ENCODE measurements around the gene POMP. TPM values are rescaled to one million over a fixed set of nuclear protein-coding genes. Genes with fewer than 3 reads are reported as not detected.

The POMP gene
- total RNA-seq, 4 donors from 2014 or later: 42.7 to 83.3 (median 55.4) TPM

GRCh38 chr13:28658539-28658795 is 463 bp upstream of the POMP start:
- WGBS: 1% methylated on average over 8 of the region's 8 CpGs
- Histone ChIP-seq H3K4me3 (peak overlapping the region; percentile 69 to 97 (median 80)), H3K36me3 (peaks cover 11 to 26% (median 13%) of the 10 kb centered on the region in 4 donors), H3K9me3 (no peaks in the 10 kb centered on the region), H3K4me1 (peaks cover 39 to 61% (median 47%) of the 10 kb centered on the region in 4 donors), H3K27ac (replicated peaks in 1 of 4) (peak overlapping the region; percentile 89 to 94 (median 92)), H3K27me3 (no peaks in the 10 kb centered on the region)
- TF ChIP-seq POLR2AphosphoS5 (IDR thresholded peaks at IDR 0.05) (no peak), CTCF (IDR thresholded peaks at IDR 0.05) (no peak), POLR2A (IDR thresholded peaks at IDR 0.05; ENCODE audit: low read depth) (no peak), EP300 (IDR thresholded peaks at IDR 0.05) (no peak)
- intact Hi-C loops (cut with DNase I): loop anchor here (2.0 kb wide), 1 partner anchor 60 kb away; the partner anchor contains the start of gene SLC46A3
- no peak for DNase-seq (ENCODE audit: extremely low spot score)

GRCh38 chr13:28659621-28659970 is 666 bp downstream of the POMP start:
- peaks cover 39 to 61% (median 47%) of the 10 kb centered on the region in 4 donors for H3K4me1 ChIP-seq
- H3K9me3 ChIP-seq: no peaks in the 10 kb centered on the region
- WGBS: 13% methylated on average over 4 of the region's 4 CpGs
- no peak for TF ChIP-seq POLR2AphosphoS5 (IDR thresholded peaks at IDR 0.05)
- TF ChIP-seq CTCF (IDR thresholded peaks at IDR 0.05): no peak
- TF ChIP-seq EP300 (IDR thresholded peaks at IDR 0.05): no peak
- no peak for TF ChIP-seq POLR2A (IDR thresholded peaks at IDR 0.05; ENCODE audit: low read depth)
- peak overlapping the region; percentile 69 to 97 (median 80) for H3K4me3 ChIP-seq
- peak overlapping the region; percentile 89 to 94 (median 92) for H3K27ac ChIP-seq (replicated peaks in 1 of 4)
- H3K36me3 ChIP-seq: peaks cover 15 to 38% (median 24%) of the 10 kb centered on the region in 4 donors
- intact Hi-C loops (cut with DNase I): loop anchor here (2.0 kb wide), 1 partner anchor 59 kb away; the partner anchor contains the start of gene SLC46A3
- no peaks in the 10 kb centered on the region for H3K27me3 ChIP-seq
- DNase-seq (ENCODE audit: extremely low spot score): no peak

GRCh38 chr13:28666897-28667488 is 8.1 kb downstream of the POMP start:
- intact Hi-C loops (cut with DNase I): no loop called here
- DNase-seq (ENCODE audit: extremely low spot score): no peak
- no peak overlapping the region for H3K27ac ChIP-seq (replicated peaks in 1 of 4)
- H3K36me3 ChIP-seq: peaks cover 59 to 99% (median 94%) of the 10 kb centered on the region in 4 donors
- no peak overlapping the region for H3K4me3 ChIP-seq
- TF ChIP-seq EP300 (IDR thresholded peaks at IDR 0.05) (no peak), POLR2A (IDR thresholded peaks at IDR 0.05; ENCODE audit: low read depth) (no peak)
- H3K9me3 ChIP-seq: no peaks in the 10 kb centered on the region
- H3K4me1 ChIP-seq: peaks cover 3 to 8% (median 4%) of the 10 kb centered on the region in 4 donors
- H3K27me3 ChIP-seq: no peaks in the 10 kb centered on the region
- 95% methylated on average over 9 of the region's 9 CpGs for WGBS

GRCh38 chr13:28671126-28671792 is 12.3 kb downstream of the POMP start:
- no peak for DNase-seq (ENCODE audit: extremely low spot score)
- intact Hi-C loops (cut with DNase I): no loop called here
- Histone ChIP-seq H3K27me3 (no peaks in the 10 kb centered on the region), H3K27ac (replicated peaks in 1 of 4) (no peak overlapping the region), H3K4me3 (no peak overlapping the region), H3K9me3 (no peaks in the 10 kb centered on the region), H3K4me1 (no peaks in the 10 kb centered on the region), H3K36me3 (peaks cover 62 to 100% (median 95%) of the 10 kb centered on the region in 4 donors)
- TF ChIP-seq POLR2A (IDR thresholded peaks at IDR 0.05; ENCODE audit: low read depth): no peak
- no peak for TF ChIP-seq POLR2AphosphoS5 (IDR thresholded peaks at IDR 0.05)
- TF ChIP-seq CTCF (IDR thresholded peaks at IDR 0.05): no peak
- TF ChIP-seq EP300 (IDR thresholded peaks at IDR 0.05): no peak

- intact Hi-C loops (cut with DNase I): loop anchor here (5.0 kb wide), 1 partner anchor 118 kb away; no protein-coding TSS in a partner anchor
- H3K36me3 ChIP-seq: peaks cover 23 to 71% (median 46%) of the 10 kb centered on the region in 4 donors
- no peak overlapping the region for H3K27ac ChIP-seq (replicated peaks in 1 of 4)
- no peaks in the 10 kb centered on the region for H3K9me3 ChIP-seq
- no peak for DNase-seq (ENCODE audit: extremely low spot score)
- no peaks in the 10 kb centered on the region for H3K27me3 ChIP-seq
- H3K4me3 ChIP-seq: no peak overlapping the region
- H3K4me1 ChIP-seq: no peaks in the 10 kb centered on the region
- WGBS: 91% methylated on average over 1 of the region's 1 CpG
- TF ChIP-seq POLR2AphosphoS5 (IDR thresholded peaks at IDR 0.05) (no peak), EP300 (IDR thresholded peaks at IDR 0.05) (no peak), CTCF (IDR thresholded peaks at IDR 0.05) (no peak), POLR2A (IDR thresholded peaks at IDR 0.05; ENCODE audit: low read depth) (no peak)
These were observed 19.9 kb downstream of the POMP start for GRCh38 chr13:28678809-28679208.
